ENCODE data around the gene BACE1. TPM values are rescaled to one million over a fixed set of nuclear protein-coding genes. Genes with fewer than 3 reads are reported as not detected.

The BACE1 gene
- total and polyA plus RNA-seq, 2 donors (not counting 1 experiment from before 2014, with no cell fraction given) = 0.06 TPM; not detected in 1

GRCh38 chr11:117290809-117291396 is 25.2 kb downstream of the BACE1 start, which contains the start of gene BACE1-AS:
Gene BACE1-AS (plus strand): TSS chr11:117291346.
- Mint-ChIP-seq H3K9me3 (ENCODE audit: insufficient read depth) (no peaks in the 10 kb centered on the region), H3K4me3 (no peak within 1 kb of the TSS), H3K27me3 (no peaks in the 10 kb centered on the region), H3K4me1 (no peaks in the 10 kb centered on the region), H3K27ac (no peak within 1 kb of the TSS)
- ChIA-PET POLR2A (no interaction called here), CTCF (no interaction called here)
- H3K4me2 ChIP-seq (replicated peaks; ENCODE audit: low read depth, low read length, poor library complexity, severe bottlenecking) = no peak within 1 kb of the TSS
- H3K79me2 ChIP-seq (ENCODE audit: control insufficient read depth, insufficient read depth, low read length) = no peaks in the 10 kb centered on the region
- H3K4me3 ChIP-seq (ENCODE audit: control extremely low read depth in 1 of 5, extremely low read depth in 1 of 5, insufficient read depth in 1 of 5, low read depth in 2 of 5, low read length in 4 of 5) = no peak within 1 kb of the TSS
- H3K27me3 ChIP-seq (replicated peaks in 1 of 4; ENCODE audit: control extremely low read depth in 1 of 4, control insufficient read depth in 3 of 4, insufficient read depth in 4 of 4, low read length in 3 of 4) = no peaks in the 10 kb centered on the region
- intact Hi-C loops (cut with micrococcal nuclease) = no loop called here
- no peak within 1 kb of the TSS for H3K9ac ChIP-seq (ENCODE audit: low read length)
- H3K27ac ChIP-seq (ENCODE audit: low read length in 2 of 2) = no peak within 1 kb of the TSS
- peaks cover 0 to 14% of the 10 kb centered on the region in 2 experiments for H3K36me3 ChIP-seq (replicated peaks in 1 of 2; ENCODE audit: control extremely low read depth in 1 of 2, control insufficient read depth in 1 of 2, extremely low read depth in 1 of 2, insufficient read depth in 2 of 2, low read length in 1 of 2)
- no peak for ATAC-seq (ENCODE audit: low read depth)
- no peaks in the 10 kb centered on the region for H3K9me3 ChIP-seq (ENCODE audit: control extremely low read depth in 1 of 3, control insufficient read depth in 2 of 3, insufficient read depth in 1 of 3, low read length in 2 of 3)
- 100% methylated on average over 3 of the region's 8 CpGs for WGBS (ENCODE audit: insufficient coverage)
- no peak for DNase-seq
- no peak for TF ChIP-seq CTCF (IDR thresholded peaks at IDR 0.05)
- no peak for TF ChIP-seq EZH2 (IDR thresholded peaks at IDR 0.05; ENCODE audit: borderline replicate concordance, insufficient read depth, low read depth, low read length, poor library complexity, severe bottlenecking)
- H3K4me1 ChIP-seq (ENCODE audit: control insufficient read depth in 2 of 2, insufficient read depth in 2 of 2, low read length in 2 of 2) = no peaks in the 10 kb centered on the region
- no peaks in the 10 kb centered on the region for H4K20me1 ChIP-seq (ENCODE audit: control insufficient read depth, insufficient read depth, low read length, poor library complexity, severe bottlenecking)
- no peak within 1 kb of the TSS for H2AFZ ChIP-seq (ENCODE audit: insufficient read depth, low read depth, low read length, poor library complexity, severe bottlenecking)

GRCh38 chr11:117289795-117290194 is 26.3 kb downstream of the BACE1 start:
- ChIA-PET POLR2A (no interaction called here), CTCF (no interaction called here)
- H3K4me3 Mint-ChIP-seq = no peak overlapping the region
- no peak overlapping the region for H3K4me3 ChIP-seq (ENCODE audit: control extremely low read depth in 1 of 5, extremely low read depth in 1 of 5, insufficient read depth in 1 of 5, low read depth in 2 of 5, low read length in 4 of 5)
- WGBS (ENCODE audit: insufficient coverage) = no CpG with 5 or more reads among the region's 1 CpG
- intact Hi-C loops (cut with micrococcal nuclease) = no loop called here
- H3K27ac Mint-ChIP-seq = no peak overlapping the region
- H2AFZ ChIP-seq (ENCODE audit: insufficient read depth, low read depth, low read length, poor library complexity, severe bottlenecking) = no peak overlapping the region
- H3K4me2 ChIP-seq (replicated peaks; ENCODE audit: low read depth, low read length, poor library complexity, severe bottlenecking) = no peak overlapping the region
- H3K4me1 Mint-ChIP-seq = no peaks in the 10 kb centered on the region
- no peaks in the 10 kb centered on the region for H3K79me2 ChIP-seq (ENCODE audit: control insufficient read depth, insufficient read depth, low read length)
- no peaks in the 10 kb centered on the region for H3K4me1 ChIP-seq (ENCODE audit: control insufficient read depth in 2 of 2, insufficient read depth in 2 of 2, low read length in 2 of 2)
- H3K27me3 ChIP-seq (replicated peaks in 1 of 4; ENCODE audit: control extremely low read depth in 1 of 4, control insufficient read depth in 3 of 4, insufficient read depth in 4 of 4, low read length in 3 of 4) = no peaks in the 10 kb centered on the region
- TF ChIP-seq EZH2 (IDR thresholded peaks at IDR 0.05; ENCODE audit: borderline replicate concordance, insufficient read depth, low read depth, low read length, poor library complexity, severe bottlenecking) (no peak), CTCF (IDR thresholded peaks at IDR 0.05) (no peak)
- no peaks in the 10 kb centered on the region for H3K9me3 Mint-ChIP-seq (ENCODE audit: insufficient read depth)
- H3K27me3 Mint-ChIP-seq = no peaks in the 10 kb centered on the region
- no peak for DNase-seq
- H3K9ac ChIP-seq (ENCODE audit: low read length) = no peak overlapping the region
- peaks cover 0 to 25% of the 10 kb centered on the region in 2 experiments for H3K36me3 ChIP-seq (replicated peaks in 1 of 2; ENCODE audit: control extremely low read depth in 1 of 2, control insufficient read depth in 1 of 2, extremely low read depth in 1 of 2, insufficient read depth in 2 of 2, low read length in 1 of 2)
- H4K20me1 ChIP-seq (ENCODE audit: control insufficient read depth, insufficient read depth, low read length, poor library complexity, severe bottlenecking) = no peaks in the 10 kb centered on the region
- no peaks in the 10 kb centered on the region for H3K9me3 ChIP-seq (ENCODE audit: control extremely low read depth in 1 of 3, control insufficient read depth in 2 of 3, insufficient read depth in 1 of 3, low read length in 2 of 3)
- ATAC-seq (ENCODE audit: low read depth) = no peak
- H3K27ac ChIP-seq (ENCODE audit: low read length in 2 of 2) = no peak overlapping the region

Data from B cell (primary cell).